GM12873 (cell line): ENCODE results near the gene TMEM200B.

Experiments
- TF ChIP-seq, protein P1 (sequence below): IDR thresholded peaks from 2 replicates; pipeline ENCODE4 v1.5.1; 2012; ENCODE audit warnings: low read depth, mild to moderate bottlenecking, moderate library complexity, low read length, control low read depth; ENCODE audit not compliant: insufficient read depth; ENCODE audit errors: missing control alignments

The TMEM200B gene

DNA sequence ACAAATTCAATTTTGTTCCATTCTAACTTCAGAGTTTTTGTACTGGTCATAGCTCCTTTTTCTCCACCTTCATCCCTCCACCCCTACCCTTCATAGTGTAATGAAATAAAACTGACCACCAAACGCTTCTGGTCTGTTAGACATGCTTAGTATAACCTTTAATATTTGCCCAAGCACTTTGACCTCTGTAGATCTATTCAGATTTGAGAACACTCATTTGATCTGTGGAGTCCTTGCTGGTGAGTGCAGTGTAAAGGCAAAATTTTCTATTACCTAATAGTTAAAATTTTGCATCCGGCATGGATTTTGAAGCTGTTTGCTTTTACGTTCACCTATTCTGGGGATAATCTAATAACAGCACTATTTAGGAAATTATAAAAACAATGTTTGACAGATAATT lies 41.2 kb downstream of the TMEM200B start:
- TF ChIP-seq, protein P1, sequence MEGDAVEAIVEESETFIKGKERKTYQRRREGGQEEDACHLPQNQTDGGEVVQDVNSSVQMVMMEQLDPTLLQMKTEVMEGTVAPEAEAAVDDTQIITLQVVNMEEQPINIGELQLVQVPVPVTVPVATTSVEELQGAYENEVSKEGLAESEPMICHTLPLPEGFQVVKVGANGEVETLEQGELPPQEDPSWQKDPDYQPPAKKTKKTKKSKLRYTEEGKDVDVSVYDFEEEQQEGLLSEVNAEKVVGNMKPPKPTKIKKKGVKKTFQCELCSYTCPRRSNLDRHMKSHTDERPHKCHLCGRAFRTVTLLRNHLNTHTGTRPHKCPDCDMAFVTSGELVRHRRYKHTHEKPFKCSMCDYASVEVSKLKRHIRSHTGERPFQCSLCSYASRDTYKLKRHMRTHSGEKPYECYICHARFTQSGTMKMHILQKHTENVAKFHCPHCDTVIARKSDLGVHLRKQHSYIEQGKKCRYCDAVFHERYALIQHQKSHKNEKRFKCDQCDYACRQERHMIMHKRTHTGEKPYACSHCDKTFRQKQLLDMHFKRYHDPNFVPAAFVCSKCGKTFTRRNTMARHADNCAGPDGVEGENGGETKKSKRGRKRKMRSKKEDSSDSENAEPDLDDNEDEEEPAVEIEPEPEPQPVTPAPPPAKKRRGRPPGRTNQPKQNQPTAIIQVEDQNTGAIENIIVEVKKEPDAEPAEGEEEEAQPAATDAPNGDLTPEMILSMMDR: no peak

DNA sequence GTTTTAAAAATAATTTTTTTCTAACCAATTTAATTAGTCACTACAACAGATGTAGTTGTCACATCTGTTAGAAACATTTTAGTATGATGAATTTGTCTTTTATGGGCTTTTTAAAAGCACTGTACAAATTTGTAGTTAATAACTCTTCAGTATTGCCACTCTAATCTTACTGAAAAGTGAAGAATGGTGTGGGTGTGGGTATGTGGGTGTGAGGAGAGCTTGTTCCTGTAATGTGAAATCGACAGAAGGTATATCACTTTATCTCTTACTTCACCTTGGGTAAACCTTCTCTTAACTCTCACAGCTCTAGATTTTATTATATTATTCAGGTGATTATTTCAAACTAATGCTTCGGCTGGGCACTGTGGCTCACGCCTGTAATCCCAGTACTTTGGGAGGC lies 42.5 kb downstream of the TMEM200B start:
- TF ChIP-seq, protein P1: no peak

DNA sequence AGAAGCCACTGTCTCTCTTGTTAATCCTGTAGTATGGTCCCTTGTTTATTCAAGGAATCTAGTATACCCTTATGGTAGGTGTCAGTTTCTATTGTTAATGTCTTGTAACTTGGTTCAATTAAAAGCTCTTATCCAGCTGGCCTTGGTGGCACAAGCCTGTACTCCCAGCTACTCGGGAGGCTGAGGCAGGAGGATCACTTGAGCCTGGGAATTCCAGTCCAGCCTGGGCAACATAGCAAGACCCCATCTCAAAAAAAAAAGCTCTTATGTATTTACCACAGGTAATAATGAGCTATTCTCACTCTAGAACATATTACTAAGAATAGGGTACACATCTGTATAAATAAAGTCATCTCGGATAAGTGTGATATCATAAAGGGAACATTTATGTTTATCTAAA lies 46.5 kb downstream of the TMEM200B start:
- TF ChIP-seq, protein P1: no peak
